ENCODE data around the gene EFCAB12.

DNA sequence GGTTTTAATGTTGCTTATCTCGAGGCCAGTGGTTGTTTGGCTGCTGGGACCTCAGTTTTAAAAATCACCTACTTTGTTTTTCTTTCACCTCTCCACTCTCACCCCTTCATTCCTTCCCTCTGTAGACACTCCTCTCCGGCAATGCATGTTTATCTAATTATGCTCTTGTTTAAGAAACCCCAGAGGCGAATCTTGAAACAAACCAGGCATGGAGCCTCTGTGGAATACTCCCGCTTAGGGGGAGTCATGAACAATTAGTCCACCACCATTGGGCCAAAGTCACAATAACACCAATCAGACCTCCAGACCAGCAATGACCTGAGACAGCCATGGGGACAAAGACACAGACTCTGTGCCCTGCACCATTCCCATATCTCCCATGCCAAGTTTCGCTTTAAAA, 53.3 kb downstream of the EFCAB12 start:
- TF ChIP-seq, protein P1, sequence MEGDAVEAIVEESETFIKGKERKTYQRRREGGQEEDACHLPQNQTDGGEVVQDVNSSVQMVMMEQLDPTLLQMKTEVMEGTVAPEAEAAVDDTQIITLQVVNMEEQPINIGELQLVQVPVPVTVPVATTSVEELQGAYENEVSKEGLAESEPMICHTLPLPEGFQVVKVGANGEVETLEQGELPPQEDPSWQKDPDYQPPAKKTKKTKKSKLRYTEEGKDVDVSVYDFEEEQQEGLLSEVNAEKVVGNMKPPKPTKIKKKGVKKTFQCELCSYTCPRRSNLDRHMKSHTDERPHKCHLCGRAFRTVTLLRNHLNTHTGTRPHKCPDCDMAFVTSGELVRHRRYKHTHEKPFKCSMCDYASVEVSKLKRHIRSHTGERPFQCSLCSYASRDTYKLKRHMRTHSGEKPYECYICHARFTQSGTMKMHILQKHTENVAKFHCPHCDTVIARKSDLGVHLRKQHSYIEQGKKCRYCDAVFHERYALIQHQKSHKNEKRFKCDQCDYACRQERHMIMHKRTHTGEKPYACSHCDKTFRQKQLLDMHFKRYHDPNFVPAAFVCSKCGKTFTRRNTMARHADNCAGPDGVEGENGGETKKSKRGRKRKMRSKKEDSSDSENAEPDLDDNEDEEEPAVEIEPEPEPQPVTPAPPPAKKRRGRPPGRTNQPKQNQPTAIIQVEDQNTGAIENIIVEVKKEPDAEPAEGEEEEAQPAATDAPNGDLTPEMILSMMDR (IDR thresholded peaks at IDR 0.05) = no peak
- TF ChIP-seq EZH2 (IDR thresholded peaks at IDR 0.05) = no peak

Measured in neural progenitor cell (in vitro differentiated cells).